Glomerular visceral epithelial cell (primary cell): ENCODE data around the gene TMPRSS13.
"Not testable (repeated sequence)": the region's sequence is repeated elsewhere in the genome, so short reads cannot be mapped to it uniquely, and the experiment has no call there.

Experiments used
- DNase-seq: peaks from one replicate; pipeline ENCODE4 v3.0.0-alpha.2; 2016; ENCODE audit errors: extremely low spot score

TMPRSS13 gene

DNA sequence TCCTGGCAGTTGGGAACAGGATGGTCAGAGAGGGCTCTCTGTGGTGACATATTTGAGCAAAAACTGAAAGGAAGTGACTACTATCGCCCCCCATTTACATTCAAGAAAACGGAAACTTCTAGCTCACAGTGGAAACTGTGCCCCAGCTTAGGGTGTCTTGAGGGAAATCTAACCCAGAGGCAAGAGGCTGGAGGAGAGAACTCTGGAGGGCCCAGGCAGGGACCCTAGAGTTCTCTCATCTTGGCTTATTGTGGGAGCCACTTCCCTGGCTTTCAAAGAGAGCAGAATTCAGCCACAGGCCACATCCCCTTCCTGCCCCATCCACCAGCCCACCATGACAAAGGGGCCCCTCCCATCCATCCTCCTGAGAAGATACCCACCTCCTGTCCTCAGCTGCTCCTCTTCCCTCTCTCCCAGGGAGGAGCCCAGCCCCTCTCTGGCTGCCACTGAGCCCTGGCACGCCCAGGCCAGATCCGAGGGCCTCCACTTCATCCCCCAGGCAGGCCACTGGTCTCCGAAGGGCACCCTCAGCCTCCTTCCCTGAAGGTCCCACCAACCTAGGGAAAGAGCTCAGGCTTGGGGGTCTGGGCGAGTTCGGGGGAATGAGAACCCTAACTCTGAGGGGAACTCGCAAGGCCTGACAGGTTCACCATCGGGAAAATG is 1.6 kb upstream of the TMPRSS13 start:
- no peak for DNase-seq

DNA sequence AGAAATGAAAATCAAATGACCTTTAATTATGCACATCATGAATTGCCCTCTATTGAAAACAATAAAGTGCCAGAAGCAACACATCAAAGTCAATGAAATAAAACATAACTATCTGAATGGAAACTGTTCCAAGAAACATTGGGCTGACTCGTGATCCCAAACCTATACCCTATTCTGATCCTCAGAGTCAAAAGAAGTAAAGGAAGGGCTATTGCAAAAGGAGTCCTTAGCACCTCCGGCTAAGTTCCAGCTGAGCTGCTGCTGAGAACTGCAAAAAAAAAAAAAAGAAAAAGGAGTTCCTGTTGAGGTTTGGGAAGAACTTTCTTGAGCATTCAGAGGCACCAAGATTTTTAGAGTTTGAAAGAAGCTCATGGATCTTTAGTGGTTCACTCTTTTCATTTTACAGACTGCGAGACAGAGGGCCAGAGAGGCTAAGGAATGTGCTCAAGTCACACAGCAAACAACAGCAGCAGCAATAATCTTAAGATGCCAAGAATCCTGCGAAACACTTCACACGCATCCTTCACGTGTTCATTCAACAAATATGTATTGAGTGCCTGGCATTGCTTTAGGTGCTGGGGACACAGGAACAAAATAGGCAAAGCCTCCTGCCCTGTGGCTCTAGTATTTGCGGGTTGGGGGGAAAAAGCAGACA is 841 bp upstream of the TMPRSS13 start:
- no peak for DNase-seq

DNA sequence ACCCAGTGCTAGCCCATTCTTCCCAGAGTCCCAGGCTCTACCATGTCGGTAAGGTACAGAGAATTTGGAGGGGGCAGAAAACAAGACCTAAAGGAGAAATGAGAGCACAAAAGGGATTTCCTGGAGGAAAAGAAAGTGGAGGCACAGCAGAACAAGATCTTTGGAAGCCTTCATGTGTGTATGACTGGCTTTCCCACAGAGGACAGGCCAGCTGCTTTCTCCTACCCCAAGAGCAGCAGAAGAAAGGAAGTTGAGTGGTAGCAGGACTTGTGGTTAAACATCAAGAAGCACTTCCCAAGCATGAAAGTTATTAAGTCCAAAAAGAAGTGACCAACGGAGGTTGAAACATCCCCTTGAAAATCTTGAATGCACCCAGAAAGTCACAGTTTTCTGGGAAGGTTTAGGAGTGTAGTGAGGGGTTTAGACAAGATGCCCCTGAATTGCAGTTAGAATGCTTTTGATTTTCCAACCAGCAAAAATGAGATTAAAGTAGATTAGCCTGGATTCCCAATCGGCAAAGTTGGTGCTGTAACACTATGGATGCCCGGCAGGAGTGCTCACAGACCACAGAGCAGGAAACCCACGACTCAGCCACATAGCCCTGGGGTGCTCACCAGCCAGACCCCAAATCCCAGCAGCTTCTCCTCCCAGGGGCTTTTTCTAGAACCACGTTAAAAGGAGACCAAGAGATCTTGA is 608 bp downstream of the TMPRSS13 start:
- no peak for DNase-seq

DNA sequence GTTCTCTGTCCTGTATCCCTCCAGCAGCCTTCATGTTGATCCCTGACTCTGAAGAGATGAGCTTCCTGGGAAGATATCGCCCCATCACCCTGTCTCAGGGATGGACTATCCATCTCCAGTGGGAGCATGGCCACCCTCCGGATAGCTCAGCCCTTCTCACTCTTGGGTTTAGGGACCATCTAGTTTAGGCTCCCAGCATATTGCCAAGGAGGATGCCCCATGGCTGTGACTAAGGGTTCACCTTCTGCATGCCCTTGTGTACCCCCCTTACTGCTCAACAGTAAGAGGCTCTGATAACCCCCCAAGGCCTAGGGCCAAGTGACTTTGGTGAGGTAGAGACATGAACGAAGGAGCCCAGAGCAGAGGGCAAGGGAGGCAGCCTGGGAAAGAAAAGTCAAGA is 1.3 kb downstream of the TMPRSS13 start:
- DNase-seq, result no peak

DNA sequence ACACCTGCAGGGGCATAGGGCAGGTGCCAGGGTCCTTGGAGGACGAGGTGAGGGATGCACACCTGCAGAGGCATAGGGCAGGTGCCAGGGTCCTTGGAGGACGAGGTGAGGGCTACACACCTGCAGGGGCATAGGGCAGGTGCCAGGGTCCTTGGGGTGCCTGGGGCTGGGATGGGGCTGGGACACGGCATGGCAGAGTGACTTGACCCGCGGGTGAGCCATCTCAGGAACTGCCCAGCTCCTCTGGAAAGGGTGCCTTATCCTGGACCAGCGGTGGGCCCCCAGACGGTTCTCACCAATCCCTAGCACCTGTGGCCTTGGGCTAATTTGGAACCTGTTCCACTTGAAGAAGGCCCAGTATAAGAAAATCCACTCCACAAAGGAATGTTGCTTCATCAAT is 3.0 kb downstream of the TMPRSS13 start:
- DNase-seq, result not testable (repeated sequence)

DNA sequence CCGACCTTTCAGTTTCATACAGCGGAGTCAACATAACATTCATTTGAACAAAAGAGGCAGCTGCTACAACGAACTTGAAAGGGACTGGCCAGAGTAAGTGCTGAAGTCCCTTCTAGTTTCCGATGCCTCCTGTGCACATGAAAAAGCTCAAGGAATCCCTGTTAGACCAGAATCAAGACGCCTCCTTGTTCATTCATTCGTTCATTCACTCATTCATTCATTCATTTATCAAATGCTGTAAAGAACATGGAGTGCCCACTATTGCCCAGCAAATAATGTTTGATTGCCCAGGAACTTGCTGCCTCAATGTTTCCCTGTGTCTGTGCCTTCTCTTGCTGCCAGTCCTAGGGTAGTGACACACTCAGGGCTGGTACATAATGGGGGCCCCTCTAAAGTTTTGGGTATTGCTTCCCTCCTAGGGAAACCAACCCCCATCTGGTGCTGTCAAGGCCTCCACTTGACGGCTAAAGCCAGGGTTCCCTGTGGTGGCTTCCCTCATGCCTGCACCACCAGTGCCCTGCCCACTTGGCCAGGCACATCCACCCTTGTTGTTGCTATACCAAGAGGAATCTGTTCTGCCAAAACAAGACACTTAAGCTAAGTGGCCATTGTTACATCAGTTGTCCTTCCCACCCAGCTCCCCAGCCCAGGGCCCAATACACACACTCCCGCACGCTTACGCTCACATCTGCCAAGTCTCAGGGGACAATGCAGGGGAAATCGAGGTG is 3.8 kb downstream of the TMPRSS13 start:
- no peak for DNase-seq

DNA sequence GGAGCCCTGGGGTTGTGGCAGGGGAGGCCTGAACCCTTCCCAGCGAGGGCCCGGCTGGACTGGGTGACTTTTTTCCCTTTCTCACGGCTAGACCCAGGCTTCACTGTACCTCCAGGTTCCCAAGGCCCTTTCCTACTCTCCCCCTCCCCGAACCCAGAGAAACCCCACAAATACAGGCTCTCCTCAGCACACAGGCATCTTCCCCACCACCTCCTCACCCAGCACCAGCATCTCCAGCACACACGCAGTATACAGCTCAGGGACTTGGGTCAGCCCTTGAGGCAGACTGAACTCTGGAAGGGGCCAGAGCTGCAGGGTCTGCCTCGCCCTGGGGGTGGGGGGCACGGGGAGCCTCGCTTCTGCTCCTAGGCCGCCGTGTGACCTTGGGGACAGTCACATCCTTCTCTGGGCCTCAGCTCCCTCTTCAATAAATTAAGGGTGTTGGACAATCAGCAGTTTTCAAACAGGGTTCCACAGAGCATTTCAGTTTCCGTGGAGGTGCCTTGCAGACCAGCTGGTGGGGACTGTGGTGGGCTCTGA is 4.5 kb downstream of the TMPRSS13 start:
- no peak for DNase-seq

DNA sequence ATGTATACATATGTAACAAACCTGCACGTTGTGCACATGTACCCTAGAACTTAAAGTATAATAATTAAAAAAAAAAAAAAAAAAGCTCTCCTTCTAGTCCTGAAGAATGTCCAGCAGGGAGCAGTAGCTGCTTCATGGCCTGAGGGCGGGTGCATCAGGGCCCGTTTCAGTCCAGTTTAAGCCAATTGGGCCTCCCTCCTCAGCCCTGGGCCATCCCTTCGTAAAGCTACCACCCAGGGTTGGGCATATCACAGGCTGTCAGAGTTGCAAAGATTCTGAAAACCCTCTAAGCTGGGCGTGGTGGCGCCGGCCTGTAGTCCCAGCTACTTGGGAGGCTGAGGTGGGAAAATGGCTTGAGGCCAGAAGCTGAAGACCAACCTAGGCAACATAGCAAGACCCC is 5.4 kb downstream of the TMPRSS13 start:
- DNase-seq, result no peak

DNA sequence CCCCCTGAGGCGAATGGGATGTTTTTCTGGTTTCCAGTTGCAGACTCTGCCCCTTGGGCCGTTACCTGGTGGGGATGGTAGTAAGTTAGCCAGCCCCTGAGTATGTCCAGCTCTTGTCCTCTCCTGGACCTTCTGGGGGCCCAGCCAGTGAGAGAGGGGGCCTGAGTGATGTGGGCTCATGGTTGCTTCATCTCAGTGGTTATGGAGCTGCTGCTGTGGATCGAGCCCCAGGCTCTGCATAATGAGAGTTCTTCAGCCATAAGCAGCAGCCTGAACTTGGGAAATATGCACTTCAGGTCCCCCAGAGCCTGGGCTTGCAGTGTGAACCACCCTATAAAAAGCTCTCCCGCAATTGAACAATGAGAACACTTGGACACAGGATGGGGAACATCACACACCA is 5.9 kb downstream of the TMPRSS13 start:
- no peak for DNase-seq

DNA sequence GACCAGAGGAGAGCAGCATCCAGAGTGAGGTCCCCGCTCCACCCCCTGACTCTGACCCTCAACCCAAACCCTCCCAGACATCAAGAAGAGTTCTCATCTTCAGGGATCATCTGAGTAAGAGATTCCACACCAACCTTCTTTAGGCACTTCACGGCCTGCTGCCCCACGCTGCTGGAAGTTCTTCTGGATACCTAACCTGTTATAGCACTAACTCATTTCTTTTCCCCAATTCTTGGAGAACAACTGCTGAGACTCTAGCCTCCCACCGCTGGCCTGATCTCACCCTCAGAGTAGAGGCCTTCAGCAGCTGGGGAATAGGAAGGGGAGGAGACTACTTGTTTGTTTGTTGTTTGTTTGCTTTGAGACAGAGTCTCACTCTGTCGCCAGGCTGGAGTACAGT is 7.3 kb downstream of the TMPRSS13 start:
- DNase-seq, result no peak

DNA sequence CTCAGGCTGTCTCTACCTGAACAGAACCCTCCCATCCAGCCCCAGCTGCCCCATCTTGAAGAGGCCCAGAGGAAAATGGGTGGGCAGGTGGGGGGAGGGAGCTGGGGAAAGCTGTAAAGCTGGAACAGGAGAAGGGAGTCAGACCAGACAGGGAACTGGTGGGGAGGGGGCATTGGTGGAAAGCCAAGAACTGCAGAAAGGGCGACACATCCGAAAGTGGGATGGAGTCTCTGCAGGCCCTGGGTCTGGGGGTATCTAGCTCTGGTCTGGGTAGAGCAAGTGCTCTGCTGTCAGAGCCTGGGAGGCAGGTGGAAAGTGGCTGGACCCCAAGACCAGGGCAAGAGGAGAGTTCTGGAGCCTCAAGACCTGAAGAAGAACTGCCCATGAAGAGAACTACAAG is 7.7 kb downstream of the TMPRSS13 start:
- no peak for DNase-seq

DNA sequence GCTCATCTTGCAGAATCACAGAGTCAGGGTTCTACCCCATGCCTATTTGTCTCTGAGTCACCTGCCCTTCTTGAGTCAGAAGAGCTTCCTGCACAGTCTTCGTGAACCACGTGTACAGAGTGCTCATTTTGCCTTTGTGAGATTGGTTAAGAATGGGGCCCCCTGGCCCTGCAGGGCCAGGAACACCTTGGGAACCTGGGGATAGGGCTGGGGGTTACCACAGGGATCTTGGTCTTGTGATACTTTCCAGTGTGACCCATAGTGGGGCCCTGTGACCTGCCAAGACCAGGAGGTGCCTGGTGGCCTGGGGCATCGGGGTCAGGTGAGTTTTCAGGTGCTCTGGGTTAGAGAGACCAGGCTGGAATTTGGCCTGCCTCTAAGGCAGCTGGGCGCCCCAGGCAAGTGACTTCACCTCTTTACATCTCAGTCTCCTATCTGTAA is 9.4 kb downstream of the TMPRSS13 start:
- DNase-seq, result no peak

DNA sequence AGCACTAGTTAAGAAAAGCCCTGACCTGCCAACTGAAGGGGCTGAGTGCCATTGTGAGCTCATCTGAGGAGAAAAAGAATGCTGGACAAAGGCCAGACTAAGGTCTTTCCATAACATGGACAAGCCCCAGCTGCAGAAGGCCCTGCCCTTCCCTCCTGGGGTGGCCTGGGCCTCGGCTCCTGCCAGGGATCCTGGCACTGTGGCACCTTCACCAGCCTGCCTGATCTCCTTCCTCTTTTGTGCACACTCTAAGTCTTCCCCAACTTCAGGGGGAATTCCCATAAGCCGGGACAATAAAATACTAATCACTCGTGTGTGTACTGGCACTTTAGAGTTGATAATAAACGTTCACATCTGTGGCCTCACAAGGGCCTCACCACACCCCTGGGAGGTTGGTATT is 9.9 kb downstream of the TMPRSS13 start:
- DNase-seq, result no peak

DNA sequence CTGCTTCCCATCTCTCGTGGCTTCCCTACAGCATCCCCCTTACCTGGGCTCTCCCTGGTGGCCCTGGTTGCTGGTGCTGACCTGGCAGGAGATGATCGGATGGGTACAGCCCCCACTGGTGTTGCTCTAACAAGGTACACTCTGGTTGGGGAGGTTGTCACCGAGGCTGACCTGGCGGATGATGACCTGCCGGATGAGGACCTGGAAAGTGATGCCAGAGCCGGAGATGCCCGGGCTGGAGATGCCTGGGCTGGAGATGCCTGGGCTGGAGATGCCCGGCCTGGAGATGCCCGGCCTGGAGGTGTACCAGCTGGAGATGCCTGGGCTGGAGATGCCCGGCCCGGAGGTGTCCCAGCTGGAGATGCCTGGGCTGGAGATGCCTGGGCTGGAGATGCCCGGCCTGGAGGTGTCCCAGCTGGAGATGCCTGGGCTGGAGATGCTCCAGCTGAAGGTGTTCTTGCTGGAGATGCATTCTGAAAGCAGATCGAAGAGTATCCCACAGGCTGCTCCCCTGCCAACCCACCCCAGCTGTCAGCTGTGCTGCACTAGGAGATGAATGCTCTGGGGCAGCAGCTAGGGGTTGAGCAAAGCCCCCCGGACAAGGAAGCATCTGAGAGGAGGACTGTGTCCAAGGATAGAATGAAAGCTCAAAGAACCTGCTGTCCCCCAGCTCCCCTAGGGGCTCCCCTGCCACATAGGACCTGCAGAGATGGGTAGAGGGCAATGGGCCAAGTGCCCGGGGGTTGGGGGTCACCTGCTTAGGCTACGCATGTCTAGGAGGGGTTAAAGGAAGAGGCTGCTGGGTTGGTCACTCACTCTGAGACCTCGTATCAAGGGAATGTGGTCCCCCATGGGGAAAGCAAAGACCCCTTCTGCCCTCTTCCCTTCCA is 10.6 kb downstream of the TMPRSS13 start:
- no peak for DNase-seq

DNA sequence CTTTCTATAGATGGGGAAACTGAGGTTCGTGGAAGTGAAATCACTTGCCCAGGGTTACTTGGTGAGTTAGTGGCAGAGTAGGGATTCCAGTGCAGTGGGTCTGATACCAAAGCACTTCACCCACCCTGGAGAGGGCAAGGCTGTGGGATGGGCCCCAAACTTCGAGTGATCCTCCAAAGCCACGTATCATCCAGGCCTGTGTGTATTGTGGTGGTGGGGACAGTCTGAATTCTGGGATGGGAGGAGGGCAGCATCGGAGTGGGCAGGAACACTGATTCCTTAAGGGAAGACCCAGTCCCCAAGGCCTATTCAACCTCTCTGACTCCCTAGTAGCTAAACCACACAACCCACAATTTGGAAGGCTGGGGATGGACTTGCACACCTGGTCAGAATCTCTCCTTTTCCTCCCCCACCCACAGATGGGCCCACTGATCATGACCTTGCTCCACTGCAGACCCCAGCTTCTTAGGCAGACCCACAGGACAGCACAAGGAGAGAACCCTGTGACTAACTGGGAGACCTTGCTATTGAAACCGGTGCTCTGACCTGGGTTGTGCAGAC is 11.5 kb downstream of the TMPRSS13 start:
- DNase-seq, result no peak

DNA sequence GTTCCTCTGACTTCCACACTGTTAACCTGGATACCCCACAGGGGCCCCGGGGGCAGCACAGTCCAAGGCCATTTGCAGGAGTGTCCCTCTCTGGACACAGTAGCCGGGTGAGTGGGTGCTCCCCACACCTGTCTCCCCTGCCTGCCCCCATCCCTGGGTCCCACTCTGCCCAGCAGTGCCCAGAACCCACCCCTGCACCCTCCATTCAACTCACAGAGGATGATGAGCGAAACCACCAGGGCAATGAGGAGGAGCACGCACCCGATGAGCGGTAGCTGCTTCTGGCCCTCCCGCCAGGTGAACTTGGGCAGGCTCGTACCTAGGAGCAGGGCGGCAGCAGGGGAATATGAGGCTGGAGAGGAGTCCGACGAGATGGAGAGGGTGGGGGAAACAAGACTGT is 12.2 kb downstream of the TMPRSS13 start:
- no peak for DNase-seq

DNA sequence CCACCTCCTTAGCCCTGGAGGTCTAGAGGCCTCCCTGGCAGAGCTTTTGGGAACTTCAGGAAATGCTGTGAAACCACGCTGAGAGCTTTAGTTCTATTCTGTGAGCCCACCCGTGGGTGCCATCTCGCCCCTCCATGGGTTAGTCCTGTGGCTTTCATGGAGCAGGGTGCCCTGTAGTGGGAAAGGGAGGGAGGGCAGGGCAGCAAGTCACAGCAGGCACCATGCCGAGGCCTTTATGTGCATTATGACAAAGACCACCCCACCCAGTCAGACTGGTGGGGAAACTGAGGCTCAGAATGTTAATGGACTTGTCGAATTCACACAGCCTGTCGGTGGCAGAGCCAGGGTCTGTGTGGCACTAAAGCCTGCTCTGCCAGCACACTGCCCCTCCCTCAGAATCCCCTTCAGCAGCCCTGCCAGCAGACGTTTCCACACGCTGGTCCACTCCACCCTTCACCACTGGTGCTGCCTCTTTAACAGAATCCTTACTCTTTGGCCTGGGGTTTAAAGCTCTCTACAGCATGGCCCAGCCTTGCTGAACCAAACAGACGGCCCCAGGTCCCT is 13.4 kb downstream of the TMPRSS13 start:
- no peak for DNase-seq

DNA sequence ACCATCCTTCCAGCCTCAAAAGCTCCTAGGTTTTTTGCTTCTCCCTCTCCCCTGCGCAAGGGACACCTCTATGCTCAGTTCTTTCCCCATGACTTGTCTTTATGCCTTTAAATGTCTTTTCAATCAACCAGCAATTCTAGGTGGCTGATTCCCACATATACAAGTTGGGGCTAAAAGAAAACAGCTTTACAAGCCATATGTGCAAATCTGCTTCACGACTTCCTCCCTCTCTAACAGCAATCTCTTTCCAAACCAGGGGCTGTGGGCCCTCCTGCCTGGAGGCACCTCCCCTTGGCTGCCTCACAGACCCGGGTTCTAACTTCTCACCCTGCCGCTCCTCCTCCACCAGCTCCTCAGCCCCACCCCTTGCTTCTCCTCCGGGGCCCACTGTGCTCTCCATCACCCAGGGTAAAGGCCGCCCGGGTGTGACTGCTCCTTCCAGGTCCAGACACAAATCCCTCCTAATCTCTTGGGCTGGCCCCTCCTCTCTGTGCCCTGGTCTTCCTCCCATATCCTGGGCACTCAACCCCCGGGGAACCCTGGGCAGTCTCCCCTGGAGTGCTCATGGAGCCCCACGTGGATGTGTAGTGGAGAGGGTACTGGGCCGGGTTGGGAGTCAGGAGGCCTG is 14.1 kb downstream of the TMPRSS13 start:
- DNase-seq, result no peak

DNA sequence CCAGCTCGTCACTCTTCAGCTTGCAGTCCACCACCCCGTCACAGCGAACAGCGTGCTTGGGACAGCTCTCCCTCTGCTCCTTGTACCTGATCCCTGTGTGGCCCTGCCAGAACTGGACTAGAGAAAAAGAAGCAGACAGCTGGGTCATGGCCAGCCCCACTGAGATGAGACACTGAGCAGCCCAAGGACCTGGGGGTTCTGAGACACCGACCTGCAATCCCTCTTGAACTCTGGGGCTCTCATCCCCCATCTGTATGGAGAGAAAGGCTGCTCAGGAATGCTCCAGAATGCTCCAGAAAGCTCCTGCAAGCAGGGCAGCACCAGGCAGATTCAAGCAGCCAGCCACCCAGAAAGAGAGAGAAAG is 14.8 kb downstream of the TMPRSS13 start:
- no peak for DNase-seq

DNA sequence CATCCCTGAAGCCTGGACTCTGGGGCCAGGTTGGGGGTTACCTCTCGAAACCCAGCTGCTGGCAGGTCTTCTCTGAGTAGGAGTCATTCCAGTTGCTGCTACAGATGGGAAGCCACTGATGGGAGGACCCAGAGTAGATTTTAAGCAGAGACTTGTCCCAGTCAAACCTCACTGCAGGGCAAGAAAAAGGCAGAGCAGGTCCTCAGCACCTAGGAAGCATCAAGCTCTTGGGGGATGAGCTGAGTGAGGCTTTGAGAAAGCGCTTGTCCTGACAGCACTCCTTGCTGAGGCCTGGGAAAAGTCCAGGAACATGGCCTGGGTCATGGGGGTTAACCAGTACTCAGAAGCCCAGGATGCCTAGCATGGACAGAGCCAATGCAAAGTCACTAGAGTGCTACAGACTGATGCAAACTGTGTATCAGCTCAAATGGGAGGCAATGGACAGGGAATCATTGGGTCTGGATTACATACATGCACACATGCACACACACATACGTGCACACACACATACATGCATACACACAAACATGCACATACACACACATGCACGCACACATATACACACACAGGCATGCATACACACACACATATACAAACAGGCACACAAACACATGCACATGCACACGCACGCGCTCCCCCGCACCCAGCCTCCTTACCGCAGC is 15.3 kb downstream of the TMPRSS13 start:
- DNase-seq, result no peak
